Right lobe of liver (tissue), 6 donors: ENCODE results near the gene GMDS. TPM values are rescaled to one million over a fixed set of nuclear protein-coding genes. Genes with fewer than 3 reads are reported as not detected.

Source experiments
- ATAC-seq, 4 donors: fragments of 200-7000 bp; cut with Tn5 transposase; one replicate each; pipeline ENCODE4 v1.9.1; 2020; ENCODE audit warnings: mild to moderate bottlenecking in 4 of 4, moderate library complexity in 4 of 4
- DNase-seq, 3 donors: peaks; one replicate each; pipeline ENCODE4 v3.0.0-alpha.2; 2020
- H3K27ac ChIP-seq, 3 donors: fragments of 200-600 bp; one replicate each; pipeline ENCODE4 v1.8.0; 2022
- H3K27me3 ChIP-seq, 2 donors: fragments of 200-600 bp; one replicate each; pipeline ENCODE4 v1.8.0; 2022
- H3K36me3 ChIP-seq, 4 donors: fragments of 200-600 bp; sonication (generic) in 1 of 4; one replicate each; pipeline versions ENCODE4 v1.5.1 to v1.8.0; 2017 to 2022; ENCODE audit warnings: control low read depth in 1 of 4
- H3K4me1 ChIP-seq, 4 donors: fragments of 200-600 bp; sonication (generic) in 1 of 4; one replicate each; pipeline versions ENCODE4 v1.5.1 to v1.8.0; 2017 to 2022; ENCODE audit warnings: control low read depth in 1 of 4
- H3K4me3 ChIP-seq, 3 donors: fragments of 200-600 bp; one replicate each; pipeline ENCODE4 v1.8.0; 2022
- H3K9me3 ChIP-seq, 4 donors: fragments of 200-600 bp; sonication (generic) in 1 of 4; one replicate each; pipeline versions ENCODE4 v1.5.1 to v1.8.0; 2017 to 2022; ENCODE audit warnings: control low read depth in 1 of 4
- CTCF ChIP-seq, 4 donors: fragments of 200-600 bp in 3 of 4; fragments of 450-650 bp in 1 of 4; IDR thresholded peaks; one replicate each; pipeline versions ENCODE4 v1.5.1 to v1.8.0; 2016 to 2022; ENCODE audit warnings: antibody characterized with exemption in 4 of 4, mild to moderate bottlenecking in 2 of 4
- POLR2A ChIP-seq: fragments of 450-650 bp; IDR thresholded peaks from one replicate; pipeline ENCODE4 v1.6.1; 2017; ENCODE audit warnings: antibody characterized with exemption, mild to moderate bottlenecking
- WGBS: methylation state at CpG from one replicate; pipeline ENCODE4 v1.1.6; 2018; ENCODE audit warnings: low coverage, low lambda C conversion rate; ENCODE audit not compliant: insufficient coverage; ENCODE audit errors: missing lambda C conversion rate; 5-methylcytosine and 5-hydroxymethylcytosine counted together
- intact Hi-C, 2 donors: fragments of 100-400 bp; cut with DNase I; formaldehyde crosslinking; loops; one replicate each; pipeline versions ENCODE4 v1.11.2 to v1.14.1; 2022
- total RNA-seq, 6 experiments: library from RNA; depleted of rRNA in 2 of 6; stranded (reverse); fragments of >200 nt in 2 of 6; fragmentation: NEBNext Ultra II Directional in 3 of 6; extraction: Animal tissue kit (Norgen Biotek cat#: 25700) in 3 of 6; gene quantifications; one replicate each; pipeline versions ENCODE4 v1.1.0 to v1.2.4, GENCODE V29; 2016 to 2023
- donor health status: DM: no; HTN: yes; CAD: no.
- donor health status: DM: no; HTN: no; CAD: no.
- donor health status: DM: no; HTN: no; CAD: no.
- donor health status: DM: no; HTN: yes; CAD: no.
- donor health status: DM: no; HTN: yes; CAD: no.

GMDS gene
- total RNA-seq, 6 experiments from 2014 or later: 15.9 to 34.4 (median 23.4) TPM

DNA sequence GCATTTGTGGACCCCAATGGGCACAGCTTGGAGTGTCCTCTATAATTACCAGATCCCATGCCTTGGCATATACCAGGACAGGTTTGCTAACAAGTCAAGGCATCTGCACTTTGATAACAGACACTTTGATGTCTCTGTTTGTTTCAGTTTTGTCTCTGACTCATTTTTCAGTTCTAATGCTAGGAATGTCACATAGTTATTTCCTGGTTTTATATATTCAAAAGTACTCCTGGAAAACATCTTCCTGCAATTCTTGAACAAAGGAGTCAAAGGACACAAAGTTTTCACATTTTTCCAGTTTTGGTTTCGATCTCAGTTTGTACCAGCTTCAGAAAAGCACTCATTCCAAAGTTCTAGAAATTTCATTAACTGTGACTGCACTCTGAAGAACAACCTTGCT lies 447.6 kb downstream of the GMDS start:
- 55% methylated on average over 1 of the region's 1 CpG for WGBS
- Histone ChIP-seq H3K27ac (no peak overlapping the region), H3K36me3 (no peaks in the 10 kb centered on the region), H3K9me3 (no peaks in the 10 kb centered on the region), H3K4me1 (no peaks in the 10 kb centered on the region), H3K27me3 (no peaks in the 10 kb centered on the region), H3K4me3 (no peak overlapping the region)
- DNase-seq: no peak
- ATAC-seq: peak; percentile 20 to 70 (median 36)
- TF ChIP-seq CTCF (IDR thresholded peaks at IDR 0.05): no peak
- no peak for TF ChIP-seq POLR2A
- intact Hi-C loops: no loop called here

DNA sequence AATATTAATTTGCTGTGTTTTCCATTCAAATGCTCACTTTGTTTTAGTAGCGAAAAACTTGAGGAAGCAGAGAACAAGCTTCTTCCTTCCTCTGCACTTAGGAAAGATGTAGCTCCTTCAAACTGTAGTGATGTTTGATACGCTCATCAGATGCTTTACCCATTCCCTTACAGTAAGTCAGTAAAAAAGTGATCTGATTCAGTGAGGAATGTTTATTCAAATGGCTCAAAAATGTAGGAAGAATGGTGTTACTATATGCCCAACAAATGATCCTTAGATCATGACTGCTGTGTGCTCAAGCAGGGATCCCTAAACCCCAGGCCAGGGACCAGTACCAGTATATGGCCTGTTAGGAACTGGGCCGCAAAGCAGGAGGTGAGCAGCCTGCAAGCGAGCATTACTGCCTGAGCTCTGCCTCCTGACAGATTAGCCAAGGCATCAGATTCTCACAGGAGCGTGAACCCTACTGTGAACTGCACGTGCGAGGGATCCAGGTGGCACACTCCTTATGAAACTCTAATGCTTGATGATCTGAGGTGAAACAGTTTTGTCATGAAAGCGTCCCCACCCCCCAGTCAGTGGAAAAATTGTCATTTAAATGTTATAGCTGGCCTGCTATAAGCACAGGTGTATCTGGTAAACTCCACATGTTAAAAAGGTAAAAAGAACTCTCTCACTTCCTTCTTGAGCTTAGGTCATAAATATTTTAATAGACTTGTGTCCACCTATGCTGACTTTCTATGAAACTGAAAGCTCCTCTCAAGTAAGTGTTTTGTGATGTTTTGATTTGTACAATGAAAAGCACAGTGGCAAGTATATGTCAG lies 448.5 kb downstream of the GMDS start:
- TF ChIP-seq CTCF (IDR thresholded peaks at IDR 0.05): no peak
- TF ChIP-seq POLR2A: no peak
- DNase-seq: no peak
- no peak overlapping the region for H3K27ac ChIP-seq
- H3K36me3 ChIP-seq: no peaks in the 10 kb centered on the region
- WGBS: 74% methylated on average over 3 of the region's 8 CpGs
- H3K9me3 ChIP-seq: no peaks in the 10 kb centered on the region
- H3K4me3 ChIP-seq: no peak overlapping the region
- ATAC-seq: no peak
- H3K4me1 ChIP-seq: no peaks in the 10 kb centered on the region
- no peaks in the 10 kb centered on the region for H3K27me3 ChIP-seq
- intact Hi-C loops: no loop called here

DNA sequence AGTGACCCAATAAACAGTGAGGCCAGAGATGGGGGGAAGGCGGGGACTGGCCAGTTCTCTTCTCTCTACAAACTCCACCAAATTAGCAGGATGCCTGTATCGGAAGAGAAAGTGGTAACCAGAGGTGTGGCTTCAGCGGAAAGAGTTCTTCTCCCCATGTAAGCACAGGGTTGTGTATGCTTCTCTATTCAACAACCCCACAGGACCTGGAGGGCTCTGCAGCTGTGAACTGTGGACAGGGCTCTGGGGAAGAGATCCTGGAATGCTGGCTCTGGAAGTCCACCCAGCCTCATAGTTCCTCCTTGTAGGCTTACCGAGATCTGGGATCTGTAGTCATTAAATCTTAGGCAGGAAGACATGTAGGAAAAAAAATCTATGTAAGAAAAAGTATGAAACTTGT lies 449.5 kb downstream of the GMDS start:
- DNase-seq (no peak), ATAC-seq (no peak)
- no peaks in the 10 kb centered on the region for H3K27me3 ChIP-seq
- intact Hi-C loops: no loop called here
- H3K4me1 ChIP-seq: no peaks in the 10 kb centered on the region
- WGBS: 88% methylated on average over 4 of the region's 4 CpGs
- no peaks in the 10 kb centered on the region for H3K36me3 ChIP-seq
- H3K9me3 ChIP-seq: no peaks in the 10 kb centered on the region
- H3K4me3 ChIP-seq: no peak overlapping the region
- no peak for TF ChIP-seq CTCF (IDR thresholded peaks at IDR 0.05)
- TF ChIP-seq POLR2A: no peak
- H3K27ac ChIP-seq: no peak overlapping the region

GRCh38 chr6:1792989-1793388 lies 452.4 kb downstream of the GMDS start:
- intact Hi-C loops: no loop called here
- H3K9me3 ChIP-seq: no peaks in the 10 kb centered on the region
- WGBS: 46% methylated on average over 3 of the region's 3 CpGs
- no peak for DNase-seq
- no peaks in the 10 kb centered on the region for H3K4me1 ChIP-seq
- no peak overlapping the region for H3K27ac ChIP-seq
- TF ChIP-seq CTCF (IDR thresholded peaks at IDR 0.05) (peak; percentile 15 to 42 (median 32)), POLR2A (no peak)
- no peak overlapping the region for H3K4me3 ChIP-seq
- H3K27me3 ChIP-seq: no peaks in the 10 kb centered on the region
- peak; percentile 65 to 75 (median 68) for ATAC-seq
- no peaks in the 10 kb centered on the region for H3K36me3 ChIP-seq
